Tibial artery (tissue), 4 donors: ENCODE data around the gene TLL1.

Experiments
- DNase-seq, 2 donors: peaks; one replicate each; pipeline ENCODE4 v3.0.0-alpha.2; 2019
- H3K27ac ChIP-seq, 2 donors: fragments of 200-600 bp; sonication (generic) in 1 of 2; 1 replicate in 1 of 2; 2 replicates in 1 of 2; pipeline ENCODE4 v1.5.1; 2018 to 2019; ENCODE audit warnings: mild to moderate bottlenecking in 1 of 2
- H3K27me3 ChIP-seq, 2 donors: fragments of 200-600 bp; sonication (generic) in 1 of 2; one replicate each; pipeline versions ENCODE4 v1.5.1 to v1.6.0; 2016 to 2019
- H3K36me3 ChIP-seq, 3 donors: fragments of 200-600 bp; sonication (generic) in 2 of 3; one replicate each; pipeline ENCODE4 v1.5.1; 2016 to 2019; ENCODE audit warnings: mild to moderate bottlenecking in 2 of 3
- H3K4me1 ChIP-seq, 4 donors: fragments of 200-600 bp; sonication (generic) in 2 of 4; 1 replicate in 3 of 4; 2 replicates in 1 of 4; pipeline ENCODE4 v1.5.1; 2016 to 2019
- H3K4me3 ChIP-seq, 2 donors: fragments of 200-600 bp; sonication (generic) in 1 of 2; 1 replicate in 1 of 2; 2 replicates in 1 of 2; pipeline ENCODE4 v1.5.1; 2018 to 2019; ENCODE audit warnings: mild to moderate bottlenecking in 2 of 2
- H3K9me3 ChIP-seq, 3 donors: fragments of 200-600 bp; sonication (generic) in 1 of 3; one replicate each; pipeline ENCODE4 v1.5.1; 2016 to 2019
- CTCF ChIP-seq, 2 experiments: fragments of 200-600 bp in 1 of 2; fragments of 450-650 bp in 1 of 2; IDR thresholded peaks; one replicate each; pipeline ENCODE4 v1.5.1; 2017 to 2019; ENCODE audit warnings: antibody characterized with exemption in 2 of 2, mild to moderate bottlenecking in 1 of 2, moderate library complexity in 1 of 2
- intact Hi-C: fragments of 100-400 bp; cut with DNase I; formaldehyde crosslinking; loops from one replicate; pipeline ENCODE4 v1.15.0; 2023; ENCODE audit warnings: low total_unique reads

TLL1 gene

GRCh38 chr4:165991325-165992180, 118.5 kb downstream of the TLL1 start:
- Histone ChIP-seq H3K36me3 (no peaks in the 10 kb centered on the region), H3K4me1 (peaks cover 0 to 12% (median 0%) of the 10 kb centered on the region in 4 donors), H3K27ac (no peak overlapping the region), H3K9me3 (no peaks in the 10 kb centered on the region), H3K4me3 (no peak overlapping the region), H3K27me3 (no peaks in the 10 kb centered on the region)
- no peak for TF ChIP-seq CTCF (IDR thresholded peaks at IDR 0.05)
- intact Hi-C loops, result no loop called here
- DNase-seq, result no peak

DNA sequence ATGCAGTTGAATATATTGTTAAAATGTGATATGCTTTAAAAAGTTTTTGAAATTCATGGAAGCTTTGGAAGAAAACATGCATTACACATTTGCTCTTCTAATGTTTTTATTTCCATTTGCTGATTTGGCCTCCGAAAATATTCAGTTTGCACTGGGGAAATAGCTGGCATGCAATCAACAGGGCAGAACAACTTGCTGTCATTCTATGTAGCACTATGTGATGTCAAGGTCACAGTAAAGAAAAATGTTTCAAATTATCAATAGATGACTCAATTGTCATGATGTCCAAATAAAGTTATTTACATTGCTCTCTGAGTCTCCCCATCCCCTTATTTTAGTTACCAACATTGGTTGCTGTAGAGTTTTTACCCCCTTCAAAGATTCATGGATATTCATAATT, 119.2 kb downstream of the TLL1 start:
- DNase-seq, result no peak
- no peak for TF ChIP-seq CTCF (IDR thresholded peaks at IDR 0.05)
- Histone ChIP-seq H3K4me3 (no peak overlapping the region), H3K4me1 (peaks cover 0 to 12% (median 0%) of the 10 kb centered on the region in 4 donors), H3K27ac (no peak overlapping the region), H3K27me3 (no peaks in the 10 kb centered on the region), H3K9me3 (no peaks in the 10 kb centered on the region), H3K36me3 (no peaks in the 10 kb centered on the region)
- intact Hi-C loops, result no loop called here

GRCh38 chr4:165994701-165995100, 121.7 kb downstream of the TLL1 start:
- H3K27me3 ChIP-seq, result no peaks in the 10 kb centered on the region
- no peaks in the 10 kb centered on the region for H3K9me3 ChIP-seq
- H3K4me1 ChIP-seq, result peaks cover 0 to 12% (median 0%) of the 10 kb centered on the region in 4 donors
- TF ChIP-seq CTCF (IDR thresholded peaks at IDR 0.05), result no peak
- no peak for DNase-seq
- intact Hi-C loops, result no loop called here
- H3K36me3 ChIP-seq, result no peaks in the 10 kb centered on the region
- H3K4me3 ChIP-seq, result no peak overlapping the region
- no peak overlapping the region for H3K27ac ChIP-seq

DNA sequence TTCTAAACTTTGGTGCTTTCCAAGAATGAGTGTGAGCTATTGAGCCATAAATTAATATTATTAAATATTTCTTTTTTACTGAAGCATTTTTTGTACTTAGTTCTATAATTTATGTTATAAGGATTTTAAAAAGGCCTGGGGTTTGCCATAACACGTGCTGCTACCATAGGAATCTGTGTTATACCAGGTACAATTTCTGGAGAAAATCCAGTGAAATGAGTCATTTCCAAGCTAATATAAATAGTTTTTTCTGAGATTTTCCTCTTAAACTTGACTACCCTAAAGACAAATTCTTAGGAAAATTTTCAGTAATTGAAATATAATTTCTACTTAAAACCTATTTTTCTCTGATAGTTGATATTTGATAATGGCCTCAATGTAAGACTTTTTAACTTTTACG, 130.8 kb downstream of the TLL1 start:
- Histone ChIP-seq H3K27ac (no peak overlapping the region), H3K36me3 (no peaks in the 10 kb centered on the region), H3K4me1 (no peaks in the 10 kb centered on the region), H3K9me3 (no peaks in the 10 kb centered on the region), H3K27me3 (no peaks in the 10 kb centered on the region), H3K4me3 (no peak overlapping the region)
- DNase-seq, result no peak
- no peak for TF ChIP-seq CTCF (IDR thresholded peaks at IDR 0.05)
- intact Hi-C loops, result no loop called here

GRCh38 chr4:166006217-166006616, 133.2 kb downstream of the TLL1 start:
- Histone ChIP-seq H3K4me3 (no peak overlapping the region), H3K36me3 (no peaks in the 10 kb centered on the region), H3K9me3 (no peaks in the 10 kb centered on the region), H3K27me3 (no peaks in the 10 kb centered on the region), H3K4me1 (no peaks in the 10 kb centered on the region), H3K27ac (no peak overlapping the region)
- no peak for DNase-seq
- TF ChIP-seq CTCF (IDR thresholded peaks at IDR 0.05), result no peak
- intact Hi-C loops, result no loop called here
